ENCODE measurements around the gene TRAF2.

TRAF2 gene

DNA sequence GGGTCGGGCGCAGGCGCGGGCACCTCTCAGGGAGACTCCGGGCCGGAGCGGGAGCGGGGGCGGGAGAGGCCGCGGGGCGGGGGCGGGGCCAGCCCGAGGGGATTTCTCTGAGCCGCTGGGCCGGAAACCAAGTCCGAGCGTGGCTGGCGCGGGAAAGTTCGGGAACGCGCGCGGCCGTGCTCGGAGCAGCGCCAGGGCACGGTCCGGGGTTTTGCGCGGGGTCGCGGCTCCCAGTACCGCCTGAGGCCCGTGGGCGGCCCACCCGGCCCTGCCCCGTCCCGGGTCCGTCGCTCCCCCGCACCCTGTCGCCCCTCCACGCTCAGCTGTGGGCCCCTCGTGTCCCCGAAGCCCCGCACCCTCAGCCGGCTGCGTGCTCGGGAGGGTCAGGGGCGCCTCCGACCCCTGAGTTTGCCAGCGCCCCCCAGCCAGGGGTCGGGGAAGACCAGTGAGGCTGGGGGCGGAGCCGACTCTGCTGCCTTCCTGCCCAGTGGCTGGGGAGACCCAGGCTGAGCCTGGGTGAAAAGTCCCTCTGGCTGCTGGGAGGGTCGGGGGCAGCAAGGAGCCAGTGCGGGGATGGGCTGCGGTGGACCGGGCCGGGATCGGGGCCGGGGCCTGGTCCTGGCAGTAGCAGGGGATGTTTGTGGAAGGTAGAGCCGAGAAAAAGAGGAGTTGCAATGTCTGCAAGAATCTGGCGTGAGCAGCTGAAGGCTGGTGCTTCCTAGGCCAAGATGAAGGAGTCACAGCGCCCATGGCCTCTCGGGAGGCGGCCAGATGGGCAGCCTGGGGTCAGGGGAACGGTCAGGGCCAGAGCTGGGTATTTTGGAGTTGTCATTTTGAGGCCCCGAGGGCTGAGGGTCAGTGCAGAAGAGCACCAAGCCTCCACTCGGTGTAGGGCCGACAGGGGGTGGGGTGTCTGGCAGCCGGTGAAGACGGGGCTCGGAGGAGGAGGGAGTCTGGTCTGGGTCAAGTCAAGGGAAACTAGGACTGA, 588 bp downstream of the TRAF2 start:
- DNase-seq, result peak; percentile 24

DNA sequence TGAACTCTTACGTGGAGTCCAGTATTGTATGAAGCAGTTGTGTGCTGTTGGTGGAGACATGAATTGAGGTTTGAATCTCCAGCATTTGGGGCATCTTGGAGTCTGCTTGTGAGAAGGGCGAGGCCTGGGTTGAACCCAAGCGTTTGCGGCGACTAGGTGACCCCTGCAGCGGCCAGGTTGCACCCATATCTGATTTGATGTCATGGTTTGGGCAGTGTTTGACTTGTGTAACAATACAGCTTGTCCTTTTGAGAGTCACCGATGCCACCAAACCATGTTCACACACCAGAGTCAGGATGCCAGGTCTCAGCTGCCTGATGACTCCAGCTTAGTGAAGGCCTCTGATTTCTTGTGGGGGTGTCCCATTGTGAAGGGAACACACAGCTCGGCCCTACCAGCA, 2.1 kb downstream of the TRAF2 start:
- DNase-seq, result no peak

DNA sequence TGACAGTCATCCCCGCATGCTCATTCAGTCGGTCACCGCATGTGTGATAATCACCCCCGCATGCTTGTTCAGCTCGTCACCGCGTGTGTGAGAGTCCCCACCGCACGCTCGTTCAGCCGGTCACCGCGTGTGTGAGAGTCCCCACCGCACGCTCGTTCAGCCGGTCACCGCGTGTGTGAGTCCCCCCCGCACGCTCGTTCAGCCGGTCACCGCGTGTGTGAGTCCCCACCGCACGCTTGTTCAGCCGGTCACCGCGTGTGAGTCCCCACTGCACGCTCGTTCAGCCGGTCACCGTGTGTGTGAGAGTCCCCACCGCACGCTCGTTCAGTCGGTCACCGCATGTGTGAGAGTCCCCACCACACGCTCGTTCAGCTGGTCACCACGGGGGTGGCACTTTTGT, 3.5 kb downstream of the TRAF2 start:
- DNase-seq, result no peak

DNA sequence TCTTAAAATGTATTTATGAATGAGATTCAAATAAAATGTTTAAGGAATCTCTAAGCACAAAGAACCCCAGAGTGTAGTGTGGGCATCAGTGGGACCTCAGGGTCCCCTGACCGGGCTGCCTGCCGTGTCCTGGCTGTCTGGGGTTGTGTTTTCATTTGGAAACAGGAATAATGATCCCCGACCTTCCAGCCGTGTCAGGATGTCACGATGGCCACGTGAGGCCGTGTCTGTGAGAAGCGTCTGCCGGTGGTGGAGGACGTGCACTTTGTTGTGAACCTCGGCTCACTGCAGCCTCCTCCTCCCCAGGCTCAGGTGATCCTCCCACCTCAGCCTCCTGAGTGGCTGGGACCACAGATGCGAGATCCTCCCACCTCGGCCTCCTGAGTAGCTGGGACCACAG, 4.3 kb downstream of the TRAF2 start:
- no peak for DNase-seq

DNA sequence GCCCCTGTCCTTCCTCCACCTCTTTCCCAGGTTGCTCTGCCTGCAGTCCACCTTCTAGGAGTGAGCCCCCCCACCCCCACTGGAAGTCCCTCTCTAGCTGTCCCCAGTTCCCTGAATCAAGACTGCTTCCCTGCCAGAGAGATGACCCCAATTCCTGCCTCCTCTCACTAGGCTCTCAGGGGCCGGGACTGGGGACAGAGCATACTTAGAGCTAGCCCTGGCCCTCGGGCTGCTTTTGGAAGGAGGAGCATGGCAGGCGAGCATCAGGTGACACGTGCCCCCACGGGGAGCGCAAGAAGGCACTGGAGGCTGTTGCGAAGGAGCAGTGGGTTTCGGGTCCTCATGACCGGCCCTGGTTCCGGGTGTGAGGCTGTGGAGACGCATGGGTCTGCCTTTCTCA, 9.7 kb downstream of the TRAF2 start:
- no peak for DNase-seq

DNA sequence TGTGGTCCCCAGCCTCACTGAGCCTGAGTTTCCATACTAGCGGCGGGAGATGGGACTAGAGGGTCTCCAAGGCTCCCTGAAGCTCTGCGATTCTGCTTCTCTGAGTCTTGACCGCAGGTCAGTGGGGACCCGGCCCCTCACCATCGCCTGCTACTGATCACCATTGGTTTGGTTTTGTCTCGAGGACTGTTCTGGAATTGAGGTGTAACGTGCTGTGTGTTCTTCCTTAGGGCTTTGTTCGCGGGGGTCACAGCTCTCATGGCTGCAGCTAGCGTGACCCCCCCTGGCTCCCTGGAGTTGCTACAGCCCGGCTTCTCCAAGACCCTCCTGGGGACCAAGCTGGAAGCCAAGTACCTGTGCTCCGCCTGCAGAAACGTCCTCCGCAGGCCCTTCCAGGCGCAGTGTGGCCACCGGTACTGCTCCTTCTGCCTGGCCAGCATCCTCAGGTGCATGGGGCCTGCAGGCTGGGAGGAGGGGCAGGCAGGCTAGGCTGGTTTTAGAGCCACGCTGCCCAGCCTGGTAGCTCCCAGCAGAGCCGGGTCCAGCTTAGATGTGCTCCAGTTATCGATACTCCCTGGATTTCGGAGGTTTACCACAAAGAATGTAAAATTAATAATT, 12.3 kb downstream of the TRAF2 start:
- DNase-seq, result no peak

DNA sequence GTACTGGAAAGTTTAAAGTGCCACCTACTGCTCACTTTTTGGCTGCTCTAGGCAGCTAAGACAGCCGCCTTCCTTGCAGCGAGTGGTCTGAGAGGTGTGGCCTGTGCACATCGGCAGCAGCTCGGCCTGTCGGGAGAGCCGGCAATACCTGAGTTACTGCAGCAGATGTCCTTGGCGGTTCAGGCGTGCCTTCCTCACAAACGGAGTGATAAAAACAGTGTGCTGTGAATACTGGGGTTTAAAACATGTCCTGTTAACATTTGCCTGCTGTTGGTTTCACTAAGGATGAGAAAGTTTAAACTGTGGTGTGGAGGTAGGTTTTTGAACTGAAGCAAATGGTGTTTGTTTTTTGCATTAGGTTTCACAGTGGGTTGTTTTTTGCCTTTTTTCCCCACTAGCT, 12.9 kb downstream of the TRAF2 start:
- no peak for DNase-seq

DNA sequence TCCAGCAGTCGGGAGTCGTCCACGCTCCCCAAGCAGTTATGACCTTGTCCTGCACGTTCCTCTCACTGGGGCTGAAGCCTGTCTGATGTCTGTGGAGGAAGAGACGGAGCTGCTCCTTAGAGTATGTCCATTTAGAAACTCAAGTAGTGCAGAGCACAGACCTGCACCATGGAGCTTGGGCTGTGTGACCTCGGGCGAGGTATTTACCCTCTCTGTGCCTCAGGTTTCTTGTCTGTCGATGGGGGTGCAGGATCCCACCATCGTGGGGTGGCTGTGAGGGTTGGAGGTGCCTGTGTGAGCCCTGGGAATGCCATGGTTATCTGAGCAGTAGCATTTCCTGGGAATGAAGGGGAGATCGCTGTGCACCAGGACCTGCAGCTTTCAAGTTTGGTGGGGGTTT, 14.2 kb downstream of the TRAF2 start:
- no peak for DNase-seq

DNA sequence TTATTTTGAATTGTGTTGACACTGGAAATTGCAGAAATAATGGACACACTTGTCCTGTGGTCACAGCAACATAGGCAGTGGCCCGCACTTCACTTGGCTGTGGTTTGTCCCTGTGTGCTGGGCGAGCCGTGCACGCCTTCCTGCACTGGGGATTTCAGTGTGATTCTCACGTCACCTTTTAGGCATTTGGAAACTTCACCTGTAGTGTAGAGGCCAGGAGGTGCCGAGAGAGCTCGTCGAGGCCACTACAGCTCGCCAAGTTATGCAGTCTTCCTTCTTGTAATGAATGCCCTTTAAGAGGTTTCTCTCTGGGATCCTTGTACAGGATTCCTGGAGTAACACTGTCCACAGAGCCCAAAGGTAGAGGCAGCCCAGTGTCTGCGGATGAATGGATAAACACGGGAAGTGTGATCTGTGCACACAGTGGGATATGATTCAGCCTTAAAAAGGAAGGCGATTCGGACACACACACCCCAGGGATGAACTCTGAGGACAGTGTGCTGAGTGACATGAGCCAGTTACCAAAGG, 14.7 kb downstream of the TRAF2 start:
- DNase-seq, result no peak

DNA sequence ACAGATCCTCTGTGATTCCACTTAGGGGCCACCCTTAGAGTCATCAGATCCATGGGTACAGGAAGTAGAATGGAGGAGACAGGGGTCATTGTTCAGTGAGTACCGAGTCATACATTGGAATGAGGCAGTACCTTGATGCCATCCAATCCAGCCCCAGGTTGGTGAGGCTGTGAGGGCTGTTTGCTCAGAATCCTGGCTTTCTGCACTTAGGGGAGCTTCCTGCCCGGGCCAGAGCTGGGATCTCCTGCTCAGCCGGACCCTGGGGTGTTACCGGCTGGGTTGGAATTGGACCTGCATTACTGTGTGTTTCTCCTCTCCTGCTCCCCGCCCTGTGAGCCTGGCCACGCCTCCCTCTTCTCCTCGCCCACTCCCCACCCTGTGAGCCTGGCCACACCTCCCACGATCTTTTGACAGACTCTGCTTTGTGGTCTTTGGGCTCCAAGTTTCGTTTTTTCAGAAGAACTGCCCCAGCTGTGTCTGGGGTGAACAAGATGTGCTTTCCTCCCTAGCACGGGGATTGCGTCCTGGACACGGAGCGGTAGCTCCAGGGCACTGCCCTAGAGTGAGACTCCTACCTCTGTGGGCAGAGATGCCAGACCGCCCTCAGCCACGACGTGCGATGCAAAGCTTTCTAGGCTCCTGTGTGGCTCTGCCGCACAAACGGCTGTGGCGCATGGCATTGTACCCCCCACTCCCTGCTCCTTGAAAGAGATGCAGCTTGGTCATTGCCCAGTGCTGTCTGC, 15.4 kb downstream of the TRAF2 start:
- DNase-seq, result peak; percentile 69

DNA sequence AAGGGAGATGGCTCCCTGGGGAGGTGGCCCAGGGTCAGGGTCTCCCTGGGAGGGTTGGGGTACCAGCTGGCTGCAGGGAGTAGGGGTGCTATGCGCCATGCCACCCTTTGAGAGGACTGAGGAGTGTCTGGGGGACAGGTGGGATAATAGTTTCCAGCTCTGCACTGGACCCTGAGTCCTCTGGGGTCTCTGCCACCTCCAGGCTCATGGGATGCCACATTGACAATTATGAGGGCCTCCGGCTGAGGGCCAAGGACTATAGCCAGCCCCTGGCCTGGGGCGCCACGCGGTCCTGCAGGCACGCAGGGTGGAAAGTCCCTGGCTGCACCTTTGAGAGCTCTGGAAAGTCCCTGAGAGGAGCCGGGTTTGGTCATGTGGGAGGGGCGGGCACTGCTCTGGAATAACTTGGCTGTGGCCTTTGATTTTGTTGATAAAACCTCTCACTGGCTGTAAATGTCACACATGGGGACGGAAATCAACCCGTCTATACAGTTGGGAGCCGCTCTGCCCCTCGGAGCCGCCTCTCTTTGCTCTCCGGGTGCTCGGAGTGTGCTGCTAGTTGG, 16.0 kb downstream of the TRAF2 start:
- peak; percentile 84 for DNase-seq

DNA sequence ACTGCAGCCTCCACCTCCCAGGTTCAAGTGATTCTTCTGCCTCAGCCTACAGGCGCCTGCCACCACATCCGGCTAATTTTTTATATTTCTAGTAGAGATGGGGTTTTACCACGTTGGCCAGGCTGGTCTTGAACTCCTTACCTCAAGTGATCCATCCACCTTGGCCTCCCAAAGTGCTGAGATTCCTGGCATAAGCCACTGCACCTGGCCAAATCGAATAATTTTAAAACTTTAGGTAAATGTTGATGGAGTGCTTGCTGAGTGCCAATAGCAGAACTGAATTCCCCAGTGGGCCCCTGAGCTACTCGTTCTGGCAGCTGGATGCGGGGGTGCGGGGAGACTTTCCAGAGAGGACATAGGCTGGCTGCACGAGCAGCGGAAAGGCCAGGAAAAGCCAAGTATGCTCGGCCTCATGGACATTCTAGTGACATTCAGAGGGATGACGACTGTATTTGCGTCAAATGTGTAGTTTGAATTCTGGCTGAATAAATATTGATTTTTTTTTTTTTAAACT, 16.8 kb downstream of the TRAF2 start:
- DNase-seq, result no peak

DNA sequence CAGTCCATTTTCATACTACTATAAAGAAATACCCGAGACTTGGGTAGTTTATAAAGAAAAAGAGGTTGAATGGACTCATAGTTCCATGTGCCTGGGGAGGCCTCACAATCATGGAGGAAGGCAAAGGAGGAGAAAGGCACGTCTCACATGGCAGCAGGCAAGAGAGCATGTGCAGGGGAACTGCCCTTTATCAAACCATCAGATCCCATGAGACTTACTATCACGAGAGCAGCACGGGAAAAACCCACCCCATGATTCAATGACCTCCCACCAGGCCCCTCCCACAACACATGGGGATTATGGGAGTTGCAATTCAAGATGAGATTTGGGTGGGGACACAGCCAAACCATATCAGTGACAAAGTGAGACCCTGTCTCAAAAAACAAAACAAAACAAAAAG, 19.9 kb downstream of the TRAF2 start:
- no peak for DNase-seq

DNA sequence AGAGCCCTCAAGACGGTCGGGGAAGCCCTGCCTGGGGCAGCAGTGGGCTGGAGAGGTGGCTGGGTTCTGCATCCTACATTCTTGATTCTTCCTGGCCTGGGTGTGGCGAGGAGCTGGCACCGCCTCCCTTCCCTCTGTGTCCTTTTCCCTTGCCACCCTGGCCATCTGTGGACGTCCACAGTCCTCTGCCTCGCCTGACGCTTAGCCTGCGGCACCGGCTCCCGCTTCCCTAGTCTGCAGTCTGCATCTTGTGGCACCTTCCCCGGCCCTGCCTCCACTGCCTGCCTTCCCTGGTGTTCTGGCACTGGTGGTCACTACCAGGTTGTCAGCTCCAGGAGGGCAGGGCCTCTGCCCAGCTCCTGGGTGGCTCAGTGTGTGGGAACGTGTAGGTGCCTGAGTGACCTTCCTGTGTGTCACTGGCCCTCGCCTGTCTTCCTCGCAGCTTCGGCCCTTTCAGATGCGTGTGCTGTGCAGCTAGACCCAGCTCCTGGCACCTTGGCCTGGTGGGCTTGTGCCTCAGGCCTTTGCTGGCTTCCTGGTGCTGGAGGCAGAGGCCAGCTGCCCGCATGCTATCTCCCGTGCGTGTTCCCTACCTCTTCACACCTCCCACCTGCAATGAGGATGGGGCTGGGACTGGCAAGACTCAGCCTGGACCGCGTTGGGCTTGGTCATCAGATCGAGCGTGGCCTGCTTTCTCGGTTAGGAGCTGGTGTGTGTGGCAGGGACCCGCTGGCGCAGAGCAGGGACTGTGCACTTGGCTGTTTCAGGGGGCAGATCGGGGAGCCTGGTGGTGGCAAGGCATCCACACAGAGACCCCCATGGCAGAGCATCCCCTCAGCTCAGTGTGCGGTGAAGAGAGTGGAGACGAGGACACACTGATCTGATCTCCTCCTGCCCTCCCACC, 20.9 kb downstream of the TRAF2 start:
- DNase-seq, result no peak

DNA sequence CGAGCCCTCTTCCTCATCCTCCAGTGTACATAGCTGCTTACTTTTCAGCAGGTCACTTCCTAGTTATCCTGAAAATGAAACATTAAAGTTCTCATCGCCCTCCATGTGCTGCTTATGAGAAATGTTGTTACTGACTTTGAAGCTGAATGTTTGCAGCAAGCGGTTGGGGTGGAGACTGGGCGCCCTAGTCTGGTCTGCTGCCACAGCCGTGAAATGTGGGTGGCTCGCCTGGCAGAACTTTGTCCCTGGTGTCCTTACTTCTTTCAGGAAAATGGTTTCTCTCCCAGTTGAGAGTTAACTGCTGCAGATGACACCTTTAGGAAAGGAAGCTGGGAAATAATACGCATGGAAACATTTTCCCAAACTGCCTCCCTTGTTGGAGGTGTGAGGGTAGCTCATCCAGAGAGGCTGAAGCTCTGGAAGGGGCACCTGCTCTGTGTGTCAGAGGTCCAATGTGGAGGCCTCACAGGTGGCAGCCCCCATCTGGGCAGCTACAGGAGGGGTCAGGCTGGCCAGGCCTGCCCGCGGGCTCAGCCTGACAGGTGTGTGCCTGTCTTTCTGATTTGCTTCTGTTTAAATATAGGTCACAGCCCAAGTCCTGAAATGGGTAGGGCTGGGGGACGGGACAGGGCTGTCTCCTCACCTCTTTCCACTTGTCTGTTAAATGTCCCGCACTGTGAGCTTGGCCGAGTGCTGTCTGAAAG, 24.0 kb downstream of the TRAF2 start:
- no peak for DNase-seq

DNA sequence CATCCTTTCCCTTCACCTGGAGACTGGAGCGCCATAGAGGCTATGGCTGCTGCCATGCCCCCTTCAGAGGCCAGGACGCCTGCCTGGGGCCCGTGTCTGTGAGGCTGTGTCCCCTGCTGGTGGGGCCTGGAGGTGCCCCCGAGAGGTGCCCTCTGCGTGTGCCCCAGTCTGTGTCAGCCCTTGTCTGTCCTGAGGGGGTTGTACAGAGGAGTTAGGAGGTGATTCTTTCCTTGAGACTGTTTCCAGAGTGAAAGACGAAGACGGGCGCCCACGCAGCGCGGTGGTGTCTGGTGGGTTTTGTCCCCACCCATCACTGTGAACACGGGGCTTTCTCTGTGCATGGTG, 24.6 kb downstream of the TRAF2 start:
- DNase-seq, result no peak

DNA sequence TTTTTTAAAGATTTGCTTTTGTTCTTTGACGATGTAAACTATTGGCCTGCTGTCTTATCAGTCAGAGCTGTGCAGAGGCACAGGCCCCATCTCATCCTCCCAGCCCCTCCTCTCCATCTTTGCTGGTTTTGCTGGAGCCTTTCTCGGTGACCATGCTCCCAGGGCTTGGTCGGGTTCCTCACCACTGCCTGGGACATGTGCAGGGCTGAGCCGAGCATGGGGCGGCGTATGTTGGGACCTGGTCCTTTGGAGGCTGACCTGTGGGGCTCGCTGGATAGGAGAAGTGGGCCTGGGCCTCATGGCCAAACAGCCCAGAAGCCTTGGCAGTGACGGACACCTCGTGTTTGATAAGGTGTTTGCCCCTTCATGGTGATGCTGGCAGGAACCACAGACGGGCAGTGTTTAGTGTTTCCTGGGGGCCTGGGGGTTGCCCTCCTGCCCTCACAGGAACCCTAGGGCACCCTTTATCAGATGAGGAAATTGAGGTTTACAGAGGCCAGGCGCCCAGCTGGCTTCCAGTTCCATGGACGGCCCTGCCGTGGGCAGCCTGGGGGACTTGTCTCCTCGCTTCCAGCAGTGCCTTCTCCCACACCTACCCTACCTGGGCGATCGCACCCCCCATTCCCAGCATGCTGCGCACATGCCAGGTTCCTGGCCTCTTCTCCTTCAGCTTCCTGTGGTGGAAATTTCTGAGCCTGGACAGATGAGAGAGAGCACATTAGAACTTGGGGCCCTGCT, 27.6 kb downstream of the TRAF2 start:
- no peak for DNase-seq

DNA sequence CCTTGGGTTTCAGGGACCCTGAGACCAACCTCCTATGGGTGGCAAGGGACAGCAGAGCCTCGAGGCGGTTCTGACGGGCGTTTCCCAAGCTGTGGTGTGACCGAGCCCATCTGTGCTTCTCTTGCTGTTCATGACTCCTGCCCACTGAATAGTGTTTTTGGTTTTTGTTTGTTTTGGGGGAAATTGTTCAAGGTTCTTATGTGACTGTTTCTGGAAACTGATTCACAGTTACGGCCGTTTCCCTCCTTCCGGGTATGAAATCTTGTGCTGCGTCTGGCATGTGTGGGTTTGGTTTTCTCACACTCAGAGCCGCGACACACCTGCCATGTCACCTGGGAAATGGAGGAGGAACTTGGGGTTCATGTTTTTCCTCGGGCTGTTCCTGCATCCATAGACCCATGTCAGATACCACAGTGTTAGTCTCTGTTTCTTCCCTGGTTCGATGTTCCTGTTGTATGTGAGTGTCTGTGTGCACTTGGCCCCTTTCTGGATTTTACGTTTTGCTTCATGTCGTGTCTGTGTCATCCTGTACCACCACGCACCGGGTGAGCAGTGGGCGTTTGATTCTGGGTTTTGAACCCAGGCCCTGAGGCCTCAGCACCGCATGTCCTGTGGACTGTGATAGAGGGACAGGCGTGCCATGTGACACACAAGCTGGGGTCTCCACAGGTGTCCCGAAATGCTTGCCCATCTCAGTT, 29.5 kb downstream of the TRAF2 start:
- no peak for DNase-seq

DNA sequence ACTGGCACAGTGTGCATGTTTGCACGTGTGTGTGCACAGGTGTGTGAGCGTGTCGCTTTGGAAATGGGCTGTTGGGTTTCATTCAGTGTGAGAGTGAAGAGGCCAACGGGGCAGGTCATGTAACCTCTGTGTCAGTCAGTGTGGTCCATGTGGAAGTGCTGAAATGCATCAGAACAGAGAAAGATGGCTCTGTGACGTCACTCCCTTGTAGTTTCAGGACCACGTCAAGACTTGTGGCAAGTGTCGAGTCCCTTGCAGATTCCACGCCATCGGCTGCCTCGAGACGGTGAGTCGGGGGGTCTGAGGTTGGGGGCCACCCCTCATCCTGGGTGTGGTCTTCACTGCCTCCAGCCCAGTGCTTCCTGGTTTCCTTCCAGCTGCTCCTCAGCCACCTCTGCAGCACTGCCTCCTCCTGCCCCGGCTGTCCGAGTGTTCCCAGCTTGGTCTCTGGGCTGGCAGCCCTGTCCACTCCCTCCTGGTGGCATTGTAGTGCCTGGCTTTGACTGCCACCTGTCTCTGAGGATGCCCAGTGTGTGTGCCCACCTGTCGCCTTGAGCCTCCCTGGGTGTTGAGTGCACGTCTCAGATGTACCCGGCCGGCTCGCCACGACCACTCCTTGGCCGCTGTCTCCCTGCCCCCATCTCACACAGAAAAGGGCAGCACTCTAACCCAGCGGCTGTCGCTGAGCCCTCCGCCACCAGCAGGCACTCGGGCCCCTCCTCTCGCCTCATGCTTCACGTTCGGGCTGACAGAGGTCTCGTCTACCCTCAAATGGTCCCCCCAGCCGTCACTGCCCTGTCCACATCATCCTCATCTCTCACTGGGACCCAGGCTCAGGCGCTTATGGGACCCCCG, 30.2 kb downstream of the TRAF2 start:
- DNase-seq, result no peak

Measured in activated CD4-positive, alpha-beta T cell treated with anti-CD3 and anti-CD28 coated beads, Interleukin-2, amount 50 U/mL, for 1 hour (primary cell).